GM12878 (cell line): Measurements from ENCODE around the gene GUCA2B. TPM values are rescaled to one million over a fixed set of nuclear protein-coding genes. Genes with fewer than 3 reads are reported as not detected.

Experiments used
- ATAC-seq: fragments of 200-7000 bp; cut with Tn5 transposase; 3 replicates; pipeline ENCODE4 v1.9.1; 2020; ENCODE audit warnings: mild to moderate bottlenecking, moderate library complexity
- BruUV-seq: library from RNA; stranded (reverse); fragments of 400-500 nt; replicated peaks from 2 replicates; lab custom pipeline; 2021; lab: Mats Ljungman, UMichigan
- CTCF ChIA-PET: fragments of 300-600 bp; sonication (Branson Sonifier 250); formaldehyde crosslinking; extraction: SDS; loops from one replicate; lab custom pipeline; 2021; ENCODE audit warnings: inconsistent platforms; lab: Yijun Ruan, JAX
- POLR2A ChIA-PET: fragments of 350-600 bp; formaldehyde crosslinking; extraction: SDS; loops from one replicate; lab custom pipeline; 2021; ENCODE audit warnings: inconsistent platforms; lab: Charles Lee
- RAD21 ChIA-PET: fragments of 300-600 bp; sonication (Branson Sonifier 250); formaldehyde crosslinking; loops from one replicate; lab custom pipeline; 2023; ENCODE audit warnings: antibody characterized with exemption; ENCODE audit not compliant: unreplicated experiment; lab: Charles Lee
- SMC1A ChIA-PET: fragments of 300-600 bp; sonication (Branson Sonifier 250); formaldehyde crosslinking; loops from one replicate; lab custom pipeline; 2023; ENCODE audit not compliant: unreplicated experiment, uncharacterized antibody; lab: Charles Lee
- DNase-seq: peaks from one replicate; pipeline ENCODE4 v3.0.0-alpha.2; 2011; ENCODE audit warnings: low read depth, low spot score
- FAIRE-seq: peaks from 3 replicates; lab custom pipeline; 2011; peaks lifted over from hg19 to GRCh38; lab: Jason Lieb, UNC
- H2AFZ ChIP-seq: 2 replicates; pipeline ENCODE4 v1.6.0; 2011; ENCODE audit warnings: low read depth, low read length, control low read depth; ENCODE audit not compliant: control insufficient read depth
- H3K27ac ChIP-seq: 2 replicates; pipeline ENCODE4 v1.5.1; 2011; ENCODE audit warnings: control low read depth; ENCODE audit not compliant: control insufficient read depth, insufficient read depth
- H3K27me3 ChIP-seq, 2 experiments: replicated peaks in 1 of 2; 2 replicates each; pipeline versions ENCODE4 v1.6.0 to v1.6.1; 2011; ENCODE audit warnings: low read length in 1 of 2; ENCODE audit not compliant: control insufficient read depth in 2 of 2, insufficient read depth in 2 of 2
- H3K36me3 ChIP-seq, 2 experiments: 2 replicates each; pipeline ENCODE4 v1.5.1; 2011; ENCODE audit warnings: low read length in 1 of 2; ENCODE audit not compliant: control insufficient read depth in 2 of 2, insufficient read depth in 2 of 2
- H3K4me1 ChIP-seq: 2 replicates; pipeline ENCODE4 v1.6.1; 2011; ENCODE audit warnings: mild to moderate bottlenecking, low read length, moderate library complexity, mixed read lengths; ENCODE audit not compliant: control insufficient read depth, insufficient read depth
- H3K4me2 ChIP-seq: 2 replicates; pipeline ENCODE4 v1.6.0; 2011; ENCODE audit warnings: control low read depth; ENCODE audit not compliant: control insufficient read depth, insufficient read depth
- H3K4me3 ChIP-seq: fragments of 200-600 bp; sonication (generic); 2 replicates; pipeline ENCODE4 v1.5.1; 2016
- H3K79me2 ChIP-seq: 2 replicates; pipeline ENCODE4 v1.6.0; 2011; ENCODE audit warnings: low read length; ENCODE audit not compliant: control insufficient read depth, insufficient read depth
- H3K9ac ChIP-seq: 2 replicates; pipeline ENCODE4 v1.8.0; 2011; ENCODE audit warnings: low read length, control low read depth, mixed read lengths; ENCODE audit not compliant: control insufficient read depth, insufficient read depth
- H3K9me3 ChIP-seq: replicated peaks from 3 replicates; pipeline ENCODE4 v1.5.1; 2011; ENCODE audit warnings: mild to moderate bottlenecking, low read length; ENCODE audit not compliant: control insufficient read depth, insufficient read depth
- H4K20me1 ChIP-seq: 2 replicates; pipeline ENCODE4 v1.6.0; 2011; ENCODE audit not compliant: control insufficient read depth, insufficient read depth
- MTA3 ChIP-seq: IDR thresholded peaks from 2 replicates; pipeline ENCODE4 v1.6.1; 2012; ENCODE audit warnings: low read length, inconsistent platforms, borderline replicate concordance
- PML ChIP-seq: IDR thresholded peaks from 2 replicates; pipeline ENCODE4 v1.6.1; 2012; ENCODE audit warnings: low read length, inconsistent platforms
- RCOR1 ChIP-seq: conservative IDR thresholded peaks from 2 replicates; pipeline ENCODE4 v1.6.1; 2012; ENCODE audit warnings: low read depth, low read length, improper control_type of control experiment
- SIN3A ChIP-seq: IDR thresholded peaks from 2 replicates; pipeline ENCODE4 v1.6.1; 2012; ENCODE audit warnings: low read depth, low read length, improper control_type of control experiment
- SKIL ChIP-seq: fragments of 450-650 bp; IDR thresholded peaks from 2 replicates; pipeline ENCODE4 v1.6.1; 2017; ENCODE audit warnings: mild to moderate bottlenecking, low read depth, inconsistent platforms; ENCODE audit not compliant: poor library complexity, severe bottlenecking
- SMAD5 ChIP-seq: IDR thresholded peaks from 2 replicates; pipeline ENCODE4 v1.6.1; 2016; ENCODE audit warnings: antibody characterized with exemption, low read depth
- TCF3 ChIP-seq: IDR thresholded peaks from 2 replicates; pipeline ENCODE4 v1.6.1; 2012; ENCODE audit warnings: low read depth, mild to moderate bottlenecking, low read length, borderline replicate concordance; ENCODE audit not compliant: insufficient read depth
- ZNF207 ChIP-seq: fragments of 450-650 bp; IDR thresholded peaks from 2 replicates; pipeline ENCODE4 v1.6.1; 2014; ENCODE audit warnings: antibody characterized with exemption, mild to moderate bottlenecking, borderline replicate concordance
- WGBS: methylation state at CpG from one replicate; pipeline ENCODE4 v1.1.6; 2016; ENCODE audit warnings: low lambda C conversion rate; ENCODE audit not compliant: insufficient replicate concordance, insufficient coverage; ENCODE audit errors: missing lambda C conversion rate; 5-methylcytosine and 5-hydroxymethylcytosine counted together
- in situ Hi-C: fragments of 300-500 bp; cut with MboI; formaldehyde crosslinking; loops from 9 replicates; pipeline ENCODE4 v1.14.3; 2018; ENCODE audit warnings: mixed read lengths
- intact Hi-C: fragments of 100-400 bp; cut with micrococcal nuclease; formaldehyde crosslinking; loops from one replicate; pipeline ENCODE4 v1.14.2; 2022; ENCODE audit not compliant: unreplicated experiment
- polyA plus RNA-seq, 11 experiments: library from polyadenylated mRNA; depleted of rRNA in 4 of 11; unstranded in 6 of 11; stranded (reverse) in 5 of 11; fragments of >200 nt; fragmentation: Nextera tagmentation in 4 of 11; fragmentation: Illumina TruSeq in 1 of 11; extraction: Ambion mirVana in 4 of 11; extraction: Trizol in 1 of 11; gene quantifications; 1 replicate in 1 of 11; 2 replicates in 10 of 11; pipeline versions ENCODE4 v1.2.1 to v1.2.3, GENCODE V29; 2011 to 2016; ENCODE audit warnings: inconsistent platforms in 2 of 11, missing spikeins in 2 of 11, low read depth in 1 of 11
- total RNA-seq, 4 experiments: library from RNA; depleted of rRNA in 3 of 4; stranded (reverse); fragments of >200 nt in 3 of 4; fragmentation: Illumina TruSeq in 1 of 4; extraction: Trizol in 1 of 4; gene quantifications; 2 replicates each; pipeline versions ENCODE4 v1.2.1 to v1.2.3, GENCODE V29; 2013 to 2021

The GUCA2B gene
- total and polyA plus RNA-seq, 10 of the 15 experiments (the other 5 are each of a cell fraction or from before 2014, with no cell fraction given): not detected

- H3K9ac ChIP-seq: no peak overlapping the region
- 99% methylated on average over 6 of the region's 6 CpGs for WGBS
- H3K4me1 ChIP-seq: no peaks in the 10 kb centered on the region
- no peaks in the 10 kb centered on the region for H3K27me3 ChIP-seq
- no peak overlapping the region for H3K4me2 ChIP-seq
- H3K79me2 ChIP-seq: no peaks in the 10 kb centered on the region
- ATAC-seq: no peak
- no peaks in the 10 kb centered on the region for H4K20me1 ChIP-seq
- in situ Hi-C loops (no loop called here), intact Hi-C loops (no loop called here)
- SMC1A ChIA-PET: interaction anchor here (1.9 kb wide), 1 partner anchor 10 kb away, joined by 6 read pairs; no protein-coding TSS in a partner anchor
- CTCF ChIA-PET: interaction anchor here (4.9 kb wide), 1 partner anchor 9 kb away, joined by 32 read pairs; no protein-coding TSS in a partner anchor
- no peak for FAIRE-seq
- RAD21 ChIA-PET: no interaction called here
- no peak overlapping the region for H3K27ac ChIP-seq
- no peak for DNase-seq
- POLR2A ChIA-PET: no interaction called here
- TF ChIP-seq ZNF207 (no peak), TCF3 (no peak), SIN3A (no peak), SMAD5 (no peak), RCOR1 (no peak), MTA3 (no peak), SKIL (no peak), PML (no peak)
- peaks cover 0 to 20% of the 10 kb centered on the region in 2 experiments for H3K36me3 ChIP-seq
- H3K9me3 ChIP-seq: no peaks in the 10 kb centered on the region
- no peak overlapping the region for H3K4me3 ChIP-seq
- BruUV-seq: no TSS peak
- H2AFZ ChIP-seq: no peak overlapping the region
These were observed 30.7 kb downstream of the GUCA2B start for GRCh38 chr1:42183957-42184268.
